CD4-positive, alpha-beta T cell treated with Interleukin-6 at 100 ng/mL for 8 hours (primary cell): Measurements from ENCODE around the gene USP32.
"Not testable (repeated sequence)": the region's sequence is repeated elsewhere in the genome, so short reads cannot be mapped to it uniquely, and the experiment has no call there.

Source experiments
- DNase-seq: peaks from one replicate; pipeline ENCODE4 v3.0.0-alpha.2; 2020; ENCODE audit warnings: mixed read lengths, low spot score

The USP32 gene

DNA sequence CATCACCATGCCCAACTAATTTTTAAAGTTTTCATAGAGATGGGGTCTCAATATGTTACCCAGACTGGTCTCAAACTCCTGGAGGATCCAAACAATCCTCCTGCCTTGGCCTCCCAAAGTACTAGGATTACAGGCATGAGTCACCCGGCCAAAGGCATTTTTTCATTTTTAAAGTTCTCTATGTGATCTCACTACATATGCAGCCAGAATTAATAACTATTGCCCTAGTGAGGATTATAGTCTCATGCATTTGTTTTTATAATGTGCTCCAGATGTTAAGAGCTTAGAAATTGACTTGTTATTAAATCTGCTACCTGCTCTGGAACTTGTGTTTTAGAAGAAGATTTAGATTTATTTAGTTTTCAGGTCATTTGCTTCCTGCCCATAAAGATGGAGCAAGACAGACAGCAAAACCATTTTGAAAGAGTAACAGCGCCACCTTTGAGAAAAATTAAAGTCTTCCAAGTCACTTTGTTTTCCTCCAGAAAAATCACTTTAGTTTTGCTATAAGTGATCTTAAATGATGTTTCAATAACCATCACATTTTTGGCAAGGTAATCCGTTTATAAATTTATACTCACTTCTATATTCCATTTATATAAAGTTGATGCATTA, 162.6 kb downstream of the USP32 start:
- no peak for DNase-seq

DNA sequence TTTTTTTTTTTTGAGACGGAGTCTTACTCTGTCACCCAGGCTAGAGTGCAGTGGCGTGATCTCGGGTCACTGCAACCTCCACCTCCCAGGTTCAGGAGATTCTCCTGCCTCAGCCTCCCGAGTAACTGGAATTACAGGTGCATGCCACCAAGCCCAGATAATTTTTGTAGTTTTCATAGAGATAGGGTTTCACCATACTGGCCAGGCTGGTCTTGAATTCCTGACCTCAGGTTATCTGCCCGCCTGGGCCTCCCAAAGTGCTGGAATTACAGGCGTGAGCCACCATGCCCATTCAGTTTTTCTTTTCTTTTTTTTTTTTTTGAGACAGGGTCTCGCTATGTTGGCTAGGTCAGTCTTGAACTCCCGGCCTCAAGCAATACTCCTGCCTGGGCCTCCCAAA, 164.7 kb downstream of the USP32 start:
- not testable (repeated sequence) for DNase-seq

DNA sequence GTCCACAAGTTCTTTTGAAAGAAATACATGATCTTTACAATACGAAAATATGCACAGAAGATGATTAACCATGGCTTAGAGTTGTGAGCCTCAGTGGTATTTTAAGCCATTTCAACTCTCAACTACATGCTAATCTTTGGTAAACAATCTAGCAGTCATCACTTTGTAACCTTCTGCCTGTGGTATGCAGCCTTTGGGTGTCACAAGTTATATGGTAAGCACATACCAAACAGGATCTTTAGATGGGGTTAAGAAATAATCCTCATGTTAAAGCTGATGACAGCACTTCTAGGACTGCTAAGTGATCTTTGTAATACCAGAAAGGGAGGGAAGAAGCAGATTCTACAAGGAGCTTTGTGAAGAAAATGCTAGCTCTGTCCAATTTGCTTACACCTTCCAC, 167.9 kb downstream of the USP32 start:
- no peak for DNase-seq

DNA sequence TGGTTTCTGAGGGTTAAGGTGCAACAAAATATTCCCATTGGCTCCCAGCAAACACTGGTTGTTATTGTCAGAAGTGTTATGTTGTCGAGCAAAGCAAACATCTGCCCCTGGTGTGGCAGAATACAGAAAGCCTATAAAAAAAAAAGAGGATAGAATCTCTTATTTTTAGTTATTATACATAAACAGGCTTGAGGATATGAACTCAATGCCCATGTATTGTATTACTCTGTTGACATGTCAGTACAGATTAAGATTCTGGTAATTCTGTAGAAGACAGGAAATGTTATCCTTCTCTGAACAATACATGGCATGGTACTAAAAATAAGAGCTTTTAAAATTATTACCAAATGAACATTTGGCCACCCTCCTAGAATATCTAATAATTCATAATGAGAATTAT, 168.5 kb downstream of the USP32 start:
- DNase-seq = no peak

DNA sequence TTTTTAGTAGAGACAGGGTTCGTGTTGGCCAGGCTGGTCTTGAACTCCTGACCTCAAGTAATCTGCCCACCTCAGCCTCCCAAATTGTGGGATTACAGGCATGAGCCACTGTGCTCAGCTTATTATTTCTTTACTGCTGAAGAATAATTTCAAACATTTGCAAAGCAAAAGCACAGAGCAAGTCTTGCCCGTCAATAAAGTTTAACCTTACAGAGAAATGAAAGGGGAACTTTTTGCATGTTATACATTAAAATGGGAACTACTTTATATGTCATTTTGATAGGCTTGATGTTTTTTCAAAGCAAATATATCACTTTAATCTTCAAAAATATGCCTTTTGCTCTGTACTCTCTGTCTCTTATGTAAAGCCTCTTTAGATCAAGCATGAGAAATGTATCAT, 173.2 kb downstream of the USP32 start:
- not testable (repeated sequence) for DNase-seq

DNA sequence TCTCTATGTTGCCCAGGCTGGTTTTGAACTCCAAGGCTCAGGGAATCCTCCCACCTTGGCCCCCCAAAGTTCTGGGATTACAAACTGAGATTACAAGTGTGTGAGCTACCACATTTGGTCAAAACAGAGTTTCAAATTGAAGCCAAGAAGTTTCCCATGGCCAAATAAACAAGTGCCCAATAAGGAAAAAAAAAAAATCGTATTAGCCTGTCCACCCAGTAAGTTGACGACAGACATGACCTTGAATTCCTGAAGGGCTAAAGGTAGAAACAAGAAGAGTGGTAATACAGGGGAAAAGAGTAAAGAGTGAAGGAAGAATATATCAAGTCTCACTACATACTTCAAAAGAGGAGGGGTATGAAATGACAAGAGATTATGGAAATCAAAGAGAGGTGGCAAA, 176.0 kb downstream of the USP32 start:
- not testable (repeated sequence) for DNase-seq

DNA sequence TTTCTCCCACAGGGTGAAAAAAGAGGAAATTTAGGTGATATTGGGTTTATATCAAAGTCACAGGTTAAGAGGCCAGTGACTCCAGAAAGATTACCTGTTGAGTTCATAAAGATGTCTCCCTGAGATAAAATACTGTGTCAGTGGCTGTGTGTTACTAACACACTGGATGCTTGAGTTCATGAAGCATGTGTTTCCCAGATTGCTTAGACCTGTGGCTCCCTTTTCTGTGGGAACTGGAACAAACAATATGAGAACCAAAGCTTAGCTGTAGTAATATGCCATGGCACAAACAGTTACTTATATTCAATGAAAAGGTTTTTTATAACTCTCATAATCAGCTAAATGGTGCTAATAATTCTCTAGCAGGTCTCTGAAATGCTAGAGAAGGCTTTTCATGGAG, 180.7 kb downstream of the USP32 start:
- not testable (repeated sequence) for DNase-seq

DNA sequence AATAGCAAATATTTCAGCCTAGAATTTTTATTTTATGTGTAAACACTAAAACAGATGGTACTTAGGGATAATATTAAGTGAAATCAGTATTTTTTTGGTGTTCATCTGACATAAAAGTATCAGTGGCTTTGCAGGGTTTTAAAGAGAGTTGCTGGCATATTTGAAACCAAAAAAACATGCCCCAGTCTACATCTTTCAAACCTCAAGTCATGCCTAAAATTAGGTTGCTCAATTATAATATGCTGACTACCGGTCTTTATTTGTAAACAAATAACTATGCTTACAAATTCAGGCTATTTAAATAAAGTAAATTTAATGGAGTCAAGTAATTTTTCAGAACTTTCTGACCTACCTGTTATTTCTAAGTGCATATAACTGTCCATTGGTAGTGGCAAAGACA, 183.6 kb downstream of the USP32 start:
- DNase-seq = not testable (repeated sequence)

DNA sequence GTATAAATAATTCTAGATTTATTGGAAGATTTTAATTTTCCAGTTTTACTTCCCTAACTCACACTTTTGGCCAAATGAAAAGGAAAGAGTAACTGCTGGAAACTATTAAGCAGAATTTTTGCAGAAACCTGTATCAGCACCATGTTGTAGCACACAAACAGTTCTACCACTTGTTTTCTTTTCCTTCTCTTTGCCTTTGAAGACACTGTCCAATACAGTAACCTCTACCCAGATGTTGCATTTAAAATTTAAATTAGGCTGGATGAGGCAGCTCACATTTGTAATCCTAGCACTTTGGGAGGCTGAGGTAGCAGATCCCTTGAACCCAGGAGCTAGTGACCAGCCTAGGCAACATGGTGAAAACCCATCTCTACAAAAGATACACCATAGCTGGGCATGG, 186.2 kb downstream of the USP32 start:
- not testable (repeated sequence) for DNase-seq

DNA sequence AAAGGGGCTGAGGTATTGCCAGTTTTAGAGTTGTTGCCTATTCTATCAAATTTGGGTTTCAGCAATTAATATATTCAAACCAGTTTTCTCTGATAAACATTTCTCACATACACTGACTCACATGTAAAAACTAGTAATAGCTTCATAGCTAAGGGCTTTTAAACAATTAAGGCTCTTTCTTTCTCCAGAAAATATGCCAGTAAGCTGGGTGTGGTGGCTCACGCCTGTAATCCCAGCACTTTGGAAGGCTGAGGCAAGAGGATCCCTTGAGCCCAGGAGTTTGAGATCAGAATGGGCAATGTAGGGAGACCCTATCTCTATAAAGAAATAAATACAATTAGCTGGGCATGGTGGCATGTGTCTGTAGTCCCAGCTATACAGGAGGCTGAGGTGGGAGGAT, 193.3 kb downstream of the USP32 start:
- DNase-seq = not testable (repeated sequence)

DNA sequence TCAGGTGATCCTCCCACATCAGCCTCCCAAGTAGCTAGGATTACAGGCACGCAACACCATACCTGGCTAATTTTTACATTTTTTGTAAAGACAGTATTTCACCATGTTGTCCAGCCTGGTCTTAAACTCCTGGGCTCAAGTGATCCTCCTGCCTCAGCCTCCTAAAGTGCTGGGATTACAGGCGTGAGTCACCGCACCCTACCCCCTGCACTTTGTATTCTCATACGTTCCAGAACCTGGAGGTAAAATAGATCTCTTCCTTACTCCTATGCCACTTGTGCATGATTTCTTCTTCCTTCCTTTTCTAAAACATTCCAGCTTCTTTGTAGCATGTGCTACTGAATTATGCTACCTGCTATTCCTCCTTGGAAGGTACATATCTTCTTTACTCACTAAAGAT, 197.8 kb downstream of the USP32 start:
- DNase-seq = not testable (repeated sequence)

DNA sequence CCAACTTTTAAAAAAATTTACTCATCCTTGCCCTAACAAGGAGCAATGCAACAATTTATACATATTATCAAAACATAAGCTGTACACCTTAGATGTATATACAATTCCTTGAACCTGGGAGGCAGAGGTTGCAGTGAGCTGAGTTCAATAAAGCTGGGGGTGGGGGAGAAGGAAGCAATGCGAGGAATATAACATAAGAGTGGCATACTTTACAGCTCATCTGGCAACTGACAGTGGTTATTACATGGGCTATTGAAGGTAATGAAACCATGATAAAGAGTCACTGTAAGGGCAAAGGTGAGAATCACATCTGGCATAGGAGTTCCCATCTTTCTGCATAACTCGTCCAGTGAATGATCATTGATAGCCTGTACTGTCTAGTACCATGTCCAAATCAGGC, 198.5 kb downstream of the USP32 start:
- no peak for DNase-seq

DNA sequence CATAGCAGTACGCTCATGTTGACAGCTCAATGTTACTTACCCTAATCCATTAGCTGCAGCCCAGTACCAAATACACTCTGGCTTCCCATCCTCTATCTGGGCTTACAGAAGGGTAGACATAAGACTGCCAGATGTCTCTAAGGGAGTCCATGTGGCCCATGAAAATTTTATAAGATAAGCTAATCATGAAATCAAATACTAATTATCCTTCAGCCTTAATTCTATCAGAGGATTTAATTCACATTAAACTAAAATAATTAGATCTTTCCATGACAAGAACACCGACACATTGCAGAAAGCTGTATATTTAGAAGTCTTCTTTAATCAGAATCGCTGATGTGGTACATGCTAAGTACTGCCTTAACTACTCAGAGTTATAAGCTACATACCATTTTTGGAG, 198.9 kb downstream of the USP32 start:
- not testable (repeated sequence) for DNase-seq

DNA sequence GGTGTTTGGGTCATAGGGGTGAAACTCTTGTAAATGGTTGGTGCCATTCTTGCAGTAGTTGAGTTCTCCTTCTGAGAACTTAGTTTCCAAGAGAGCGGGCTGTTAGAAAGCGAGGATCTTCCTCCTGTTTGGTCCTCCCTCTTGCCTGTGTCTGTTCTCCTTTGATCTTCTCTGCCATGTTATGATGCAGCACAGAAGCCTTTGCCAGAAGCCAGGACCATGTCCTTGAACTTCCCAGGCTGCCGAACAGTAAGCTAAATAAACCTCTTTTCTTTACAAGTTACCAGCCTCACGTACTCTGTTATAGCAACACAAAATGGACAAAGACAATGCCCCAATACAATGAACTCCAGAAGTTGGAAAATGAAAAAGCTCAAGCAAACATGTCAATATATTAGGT, 201.9 kb downstream of the USP32 start:
- DNase-seq = not testable (repeated sequence)

DNA sequence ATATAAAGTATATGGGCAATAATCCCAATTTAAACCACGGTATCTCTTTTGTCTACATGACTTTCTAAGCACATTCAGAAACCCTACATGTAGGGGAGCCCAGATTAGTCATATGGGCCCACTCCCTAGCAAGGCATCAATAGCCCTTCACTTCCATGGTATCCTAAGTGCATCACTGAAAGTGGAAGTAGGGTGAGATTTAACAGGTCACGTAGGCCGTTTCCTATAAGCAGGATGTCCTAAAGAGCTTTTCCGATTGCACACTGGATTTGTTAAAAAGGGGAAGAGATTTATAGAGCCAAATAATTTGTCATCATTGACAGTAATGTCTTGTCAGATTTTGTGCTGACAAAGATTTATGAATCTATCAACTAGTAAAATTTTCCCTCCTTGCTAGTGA, 203.2 kb downstream of the USP32 start:
- no peak for DNase-seq

DNA sequence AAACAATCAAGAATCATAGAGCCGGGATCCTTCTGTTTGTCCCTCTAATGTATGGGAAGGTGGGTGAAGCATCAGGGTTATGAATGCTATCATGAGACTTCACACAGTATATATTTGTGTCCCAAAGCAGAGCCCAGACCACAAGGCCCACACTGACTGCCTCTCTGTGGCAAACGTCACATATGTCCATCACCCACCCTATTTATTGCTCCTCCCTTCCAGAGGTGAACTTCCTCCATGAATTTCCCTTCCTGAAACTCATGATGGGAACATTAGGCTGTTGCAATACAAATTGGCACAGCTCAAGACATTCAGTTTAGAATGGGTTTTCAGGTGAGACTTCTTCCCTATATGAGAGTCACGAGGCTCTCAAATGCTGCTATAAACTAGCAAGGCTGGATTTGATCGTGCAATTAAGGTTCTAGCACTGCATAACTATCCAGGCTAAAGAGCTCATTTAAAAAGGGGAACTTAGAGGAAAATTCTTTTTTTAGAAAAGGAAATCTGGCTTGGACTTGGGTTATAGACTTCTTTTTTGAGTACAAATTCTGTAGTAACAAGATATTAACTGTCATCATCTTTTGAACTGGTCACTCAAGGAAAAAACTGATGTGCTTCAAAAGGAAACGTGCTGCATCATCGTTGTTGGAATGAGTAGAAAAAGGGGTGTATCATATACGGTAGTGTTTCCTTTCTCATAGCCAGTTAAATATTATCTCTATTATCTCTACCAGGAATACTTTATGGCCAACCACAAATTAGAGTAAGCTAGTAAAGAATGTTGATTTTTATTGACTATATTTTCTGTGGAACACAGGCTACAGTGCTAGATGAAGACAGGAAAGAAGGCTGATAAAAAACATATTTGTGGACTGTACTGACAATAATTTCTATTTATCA, 204.8 kb downstream of the USP32 start:
- DNase-seq = not testable (repeated sequence)

DNA sequence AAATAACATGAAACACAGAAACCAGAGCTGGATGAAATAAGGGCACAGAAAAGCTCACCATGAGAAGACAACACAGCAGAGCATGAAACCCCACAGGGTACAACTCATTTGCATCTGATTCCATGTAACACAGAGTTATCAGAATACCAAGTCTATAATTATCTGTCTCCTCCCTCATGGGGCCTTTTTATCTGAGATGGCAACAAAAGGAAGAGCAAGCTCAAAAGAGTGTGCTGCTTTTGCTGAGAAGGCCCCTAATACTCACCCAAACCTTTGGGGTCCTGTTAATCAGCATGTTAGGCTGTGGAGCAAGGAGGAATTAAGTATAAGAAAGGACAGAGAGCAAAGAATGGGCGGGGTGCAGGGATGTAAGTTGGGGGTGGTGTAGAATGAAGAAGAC, 205.6 kb downstream of the USP32 start:
- not testable (repeated sequence) for DNase-seq

DNA sequence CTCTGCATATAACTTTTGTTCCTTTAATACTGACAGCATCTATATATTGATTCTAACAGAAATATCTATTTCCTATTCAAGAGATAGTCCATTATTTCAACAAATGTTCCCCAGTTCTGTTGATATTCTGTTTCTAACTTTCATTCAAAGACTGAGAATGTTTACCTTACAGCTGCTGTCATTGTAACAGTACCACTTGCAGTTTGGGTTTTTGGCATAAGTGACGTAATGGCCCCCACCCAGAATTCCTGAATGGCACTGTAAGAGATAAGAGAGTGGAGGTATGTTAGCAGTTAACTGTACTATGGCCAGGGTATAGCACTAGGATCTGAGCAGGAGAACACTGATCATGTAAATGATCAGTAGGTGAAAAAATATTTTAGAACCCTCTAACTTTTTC, 211.6 kb downstream of the USP32 start:
- not testable (repeated sequence) for DNase-seq

DNA sequence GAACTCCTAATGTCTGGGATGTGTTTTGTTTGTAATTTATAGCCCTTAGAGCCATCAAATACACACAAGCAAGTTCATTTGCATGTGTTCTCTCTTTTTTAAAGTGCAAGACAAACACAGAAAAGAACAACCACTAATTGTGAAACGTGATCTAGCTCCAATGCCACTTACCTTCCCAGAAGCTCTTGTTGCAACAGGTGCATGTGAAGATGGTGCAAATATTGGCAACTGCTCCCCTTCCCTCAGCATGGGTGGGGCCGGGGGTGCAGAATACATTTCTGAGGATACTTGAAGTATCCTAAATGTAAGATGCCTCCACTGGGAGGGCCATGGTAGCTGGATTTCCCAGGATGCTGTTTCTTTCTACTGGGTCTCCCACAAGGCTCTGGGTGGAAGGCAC, 213.8 kb downstream of the USP32 start:
- DNase-seq = not testable (repeated sequence)

DNA sequence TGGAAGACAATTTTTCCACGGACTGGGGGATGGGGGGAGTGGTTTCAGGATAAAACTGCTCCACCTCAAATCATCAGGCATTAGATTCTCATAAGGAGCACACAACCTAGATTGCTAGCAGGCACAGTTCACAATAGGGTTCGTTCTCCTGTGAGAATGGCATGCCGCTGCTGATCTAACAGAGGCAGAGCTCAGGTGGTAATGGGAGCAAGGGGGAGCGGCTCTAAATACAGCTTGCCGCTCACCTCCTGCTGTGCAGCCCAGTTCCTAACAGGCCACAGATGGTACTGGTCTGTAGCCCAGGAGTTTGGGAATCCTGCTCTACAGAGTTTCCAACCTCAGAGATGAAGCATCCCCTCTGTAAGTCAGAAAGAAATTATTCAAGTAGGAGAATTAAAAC, 215.2 kb downstream of the USP32 start:
- not testable (repeated sequence) for DNase-seq

DNA sequence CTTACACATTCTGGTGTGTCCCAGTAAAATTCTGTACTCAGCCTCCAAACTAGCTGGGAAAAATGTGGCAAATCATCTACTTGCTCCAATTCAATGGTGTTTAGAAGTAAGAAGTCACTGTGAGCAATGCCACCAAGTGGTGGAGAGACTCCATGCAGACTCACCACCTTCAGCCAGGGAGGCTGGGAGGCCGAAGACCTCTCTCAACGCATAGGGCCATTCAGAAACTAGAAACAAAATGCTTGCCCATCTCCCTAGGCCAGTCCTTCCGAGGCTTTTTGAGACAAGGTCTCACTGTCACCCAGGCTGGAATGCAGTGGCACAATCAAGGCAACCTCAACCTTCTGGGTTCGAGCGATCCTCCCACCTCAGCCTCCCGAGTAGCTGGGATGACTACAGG, 217.2 kb downstream of the USP32 start:
- DNase-seq = not testable (repeated sequence)

DNA sequence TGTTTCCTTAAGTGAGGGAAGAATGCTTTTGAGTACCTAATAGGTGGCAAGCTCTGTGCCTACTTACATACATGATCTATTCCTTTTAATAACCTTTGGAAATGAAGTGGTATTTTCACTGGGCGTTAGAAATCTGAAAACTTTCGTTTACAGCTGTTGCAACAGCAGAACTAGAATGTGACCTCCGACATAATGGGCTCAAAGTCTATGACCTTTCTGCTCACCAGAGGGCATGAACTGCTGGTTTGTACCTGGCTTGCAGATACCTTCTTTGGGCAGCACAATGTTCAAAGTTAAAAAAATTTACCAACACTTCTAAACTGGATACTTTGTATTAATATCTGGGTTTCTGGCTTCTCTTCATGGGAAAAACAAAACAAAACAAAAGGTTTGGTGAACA, 217.9 kb downstream of the USP32 start:
- no peak for DNase-seq

DNA sequence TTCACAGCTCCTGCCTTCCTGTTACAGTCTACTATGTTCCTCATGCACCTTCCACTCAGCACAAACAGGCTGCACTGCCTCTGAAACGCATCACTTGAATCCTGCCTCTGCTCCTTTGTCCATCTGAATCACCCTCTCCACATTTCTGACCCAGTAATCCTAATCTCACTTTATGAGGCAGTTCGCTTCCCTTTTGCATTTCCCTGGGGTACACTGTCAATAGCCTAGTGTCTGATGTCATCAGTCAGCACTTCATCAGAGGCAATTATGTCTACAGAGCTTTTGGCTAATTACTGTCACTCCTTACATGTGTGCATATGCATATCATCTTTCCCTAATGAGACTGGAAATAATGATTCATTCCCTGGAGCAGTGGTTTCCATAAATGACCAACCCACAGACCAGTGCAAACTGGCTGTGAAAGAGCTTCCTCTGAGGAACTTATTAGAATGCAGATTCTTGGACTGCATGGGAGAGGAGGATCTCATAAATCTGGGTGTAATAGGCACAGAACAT, 218.6 kb downstream of the USP32 start:
- no peak for DNase-seq
